ENCODE results near the gene TCEAL9. TPM values are rescaled to one million over a fixed set of nuclear protein-coding genes. Genes with fewer than 3 reads are reported as not detected.

Gene TCEAL9
- total and polyA plus RNA-seq, 8 donors: 16.1 to 185 (median 75.2) TPM

GRCh38 chrX:103361798-103362197 lies 5.5 kb downstream of the TCEAL9 start:
- 21 to 53% (median 26%) methylated on average over 1 of the region's 1 CpG for WGBS, 5 donors

GRCh38 chrX:103362474-103362873 lies 6.2 kb downstream of the TCEAL9 start:
- intact Hi-C loops (cut with DNase I; ENCODE audit: low total_unique reads): no loop called here
- DNase-seq: no peak
- peaks cover 0 to 4% (median 0%) of the 10 kb centered on the region in 3 donors for H3K27me3 ChIP-seq
- H3K27ac ChIP-seq: no peak overlapping the region
- H3K4me3 ChIP-seq: no peak overlapping the region
- TF ChIP-seq POLR2AphosphoS5 (IDR thresholded peaks at IDR 0.05) (no peak), POLR2A (IDR thresholded peaks at IDR 0.05) (no peak), EP300 (IDR thresholded peaks at IDR 0.05) (no peak), CTCF (IDR thresholded peaks at IDR 0.05) (no peak)
- 7 to 32% (median 19%) methylated on average over 1 of the region's 1 CpG for WGBS, 5 donors
- H3K36me3 ChIP-seq: no peaks in the 10 kb centered on the region
- H3K9me3 ChIP-seq: no peaks in the 10 kb centered on the region
- peaks cover 0 to 6% (median 0%) of the 10 kb centered on the region in 4 donors for H3K4me1 ChIP-seq

More at GRCh38 chrX:103361798-103362197, 5.5 kb downstream of the TCEAL9 start:
- Histone ChIP-seq H3K36me3 (no peaks in the 10 kb centered on the region), H3K4me3 (no peak overlapping the region), H3K27ac (no peak overlapping the region), H3K9me3 (no peaks in the 10 kb centered on the region), H3K27me3 (peaks cover 0 to 8% (median 0%) of the 10 kb centered on the region in 3 donors), H3K4me1 (peaks cover 0 to 6% (median 0%) of the 10 kb centered on the region in 4 donors)
- DNase-seq: no peak
- intact Hi-C loops (cut with DNase I; ENCODE audit: low total_unique reads): no loop called here
- TF ChIP-seq POLR2AphosphoS5 (IDR thresholded peaks at IDR 0.05) (no peak), CTCF (IDR thresholded peaks at IDR 0.05) (no peak), POLR2A (IDR thresholded peaks at IDR 0.05) (no peak), EP300 (IDR thresholded peaks at IDR 0.05) (no peak)

GRCh38 chrX:103363046-103363445 lies 6.7 kb downstream of the TCEAL9 start:
- Histone ChIP-seq H3K27ac (no peak overlapping the region), H3K4me3 (no peak overlapping the region), H3K9me3 (no peaks in the 10 kb centered on the region), H3K4me1 (peaks cover 0 to 6% (median 0%) of the 10 kb centered on the region in 4 donors), H3K36me3 (no peaks in the 10 kb centered on the region), H3K27me3 (peaks cover 0 to 4% (median 0%) of the 10 kb centered on the region in 3 donors)
- no peak for TF ChIP-seq POLR2AphosphoS5 (IDR thresholded peaks at IDR 0.05)
- no peak for TF ChIP-seq POLR2A (IDR thresholded peaks at IDR 0.05)
- TF ChIP-seq CTCF (IDR thresholded peaks at IDR 0.05): no peak
- no peak for TF ChIP-seq EP300 (IDR thresholded peaks at IDR 0.05)
- intact Hi-C loops (cut with DNase I; ENCODE audit: low total_unique reads): no loop called here
- no peak for DNase-seq
- 71 to 92% (median 78%) methylated on average over 2 of the region's 2 CpGs for WGBS, 5 donors

GRCh38 chrX:103367502-103367901 lies 11.2 kb downstream of the TCEAL9 start:
- Histone ChIP-seq H3K36me3 (no peaks in the 10 kb centered on the region), H3K4me3 (no peak overlapping the region), H3K9me3 (no peaks in the 10 kb centered on the region), H3K27ac (no peak overlapping the region), H3K4me1 (no peaks in the 10 kb centered on the region), H3K27me3 (peaks cover 0 to 7% (median 0%) of the 10 kb centered on the region in 3 donors)
- WGBS, 5 donors: 55 to 90% (median 75%) methylated on average over 1 of the region's 1 CpG
- no peak for DNase-seq
- TF ChIP-seq CTCF (IDR thresholded peaks at IDR 0.05) (no peak), EP300 (IDR thresholded peaks at IDR 0.05) (no peak), POLR2A (IDR thresholded peaks at IDR 0.05) (no peak), POLR2AphosphoS5 (IDR thresholded peaks at IDR 0.05) (no peak)
- intact Hi-C loops (cut with DNase I; ENCODE audit: low total_unique reads): no loop called here

All from stomach (tissue), 9 donors.